H1 (cell line): Measurements from ENCODE around the gene TCFL5. TPM values are rescaled to one million over a fixed set of nuclear protein-coding genes. Genes with fewer than 3 reads are reported as not detected.

Experiments
- CTCF ChIA-PET: fragments of 300-600 bp; sonication (Branson Sonifier 250); formaldehyde crosslinking; loops from one replicate; lab custom pipeline; 2021; ENCODE audit not compliant: partially characterized antibody; lab: Charles Lee
- POLR2A ChIA-PET: fragments of 300-600 bp; sonication (Branson Sonifier 250); formaldehyde crosslinking; loops from one replicate; lab custom pipeline; 2021; ENCODE audit warnings: inconsistent platforms; ENCODE audit not compliant: partially characterized antibody; lab: Charles Lee
- DNase-seq, 2 experiments: peaks; one replicate each; pipeline versions ENCODE4 v3.0.0 to v3.0.0-alpha.2; 2010 to 2022; ENCODE audit warnings: low spot score in 2 of 2, low read depth in 1 of 2, mixed read lengths in 1 of 2
- FAIRE-seq: peaks from 2 replicates; lab custom pipeline; 2011; peaks lifted over from hg19 to GRCh38; lab: Jason Lieb, UNC
- H2AFZ ChIP-seq: 2 replicates; pipeline ENCODE4 v1.8.1; 2012; ENCODE audit warnings: low read length, inconsistent platforms
- H2AK5ac ChIP-seq: 2 replicates; pipeline ENCODE4 v1.6.1; 2013; ENCODE audit warnings: low read depth, low read length
- H2BK120ac ChIP-seq: replicated peaks from 2 replicates; pipeline ENCODE3; 2013; ENCODE audit warnings: low read depth, low read length, inconsistent platforms
- H2BK12ac ChIP-seq: 2 replicates; pipeline ENCODE4 v1.6.1; 2013; ENCODE audit warnings: low read depth, low read length
- H2BK15ac ChIP-seq: 2 replicates; pipeline ENCODE4 v1.6.1; 2013; ENCODE audit warnings: low read length
- H2BK20ac ChIP-seq: 2 replicates; pipeline ENCODE4 v1.6.1; 2013; ENCODE audit warnings: low read length
- H2BK5ac ChIP-seq: 2 replicates; pipeline ENCODE4 v1.6.1; 2013; ENCODE audit warnings: low read depth, low read length
- H3K14ac ChIP-seq: 2 replicates; pipeline ENCODE4 v1.6.1; 2013; ENCODE audit warnings: inconsistent platforms; ENCODE audit not compliant: insufficient read length
- H3K18ac ChIP-seq: 2 replicates; pipeline ENCODE4 v1.6.1; 2013; ENCODE audit warnings: low read length; ENCODE audit errors: extremely low read depth
- H3K23ac ChIP-seq: 2 replicates; pipeline ENCODE4 v1.6.1; 2013; ENCODE audit warnings: inconsistent platforms; ENCODE audit not compliant: insufficient read length
- H3K23me2 ChIP-seq: 2 replicates; pipeline ENCODE4 v1.6.1; 2013; ENCODE audit warnings: low read depth, low read length
- H3K27ac ChIP-seq: 2 replicates; pipeline ENCODE4 v1.6.1; 2011; ENCODE audit warnings: low read depth, low read length, inconsistent platforms
- H3K27me3 ChIP-seq, 4 experiments: replicated peaks in 1 of 4; 1 replicate in 1 of 4; 2 replicates in 3 of 4; pipeline versions ENCODE4 v1.6.1 to v1.8.1; 2011 to 2013; ENCODE audit warnings: low read length in 3 of 4, mild to moderate bottlenecking in 3 of 4, inconsistent platforms in 2 of 4, mixed read lengths in 2 of 4, moderate library complexity in 1 of 4; ENCODE audit not compliant: control insufficient read depth in 3 of 4, insufficient read depth in 3 of 4; ENCODE audit errors: extremely low read depth in 1 of 4
- H3K36me3 ChIP-seq, 4 experiments: 2 replicates each; pipeline versions ENCODE4 v1.6.1 to v1.8.1; 2011 to 2013; ENCODE audit warnings: mild to moderate bottlenecking in 4 of 4, low read length in 3 of 4, moderate library complexity in 2 of 4, control low read depth in 1 of 4, inconsistent platforms in 1 of 4; ENCODE audit not compliant: insufficient read depth in 4 of 4, control insufficient read depth in 2 of 4
- H3K4ac ChIP-seq: replicated peaks from 2 replicates; pipeline ENCODE3; 2013; ENCODE audit warnings: low read length, low read depth, mixed read lengths, inconsistent platforms; ENCODE audit not compliant: insufficient read length
- H3K4me1 ChIP-seq, 4 experiments: replicated peaks in 1 of 4; 1 replicate in 1 of 4; 2 replicates in 3 of 4; pipeline versions ENCODE4 v1.6.1 to v1.8.1; 2011 to 2013; ENCODE audit warnings: low read length in 3 of 4, inconsistent platforms in 2 of 4, mixed read lengths in 1 of 4; ENCODE audit not compliant: insufficient read depth in 4 of 4, control insufficient read depth in 3 of 4
- H3K4me2 ChIP-seq, 2 experiments: 2 replicates each; pipeline versions ENCODE4 v1.6.1 to v1.8.1; 2011 to 2013; ENCODE audit warnings: low read depth in 2 of 2, low read length in 2 of 2, control low read depth in 1 of 2, inconsistent platforms in 1 of 2, mild to moderate bottlenecking in 1 of 2; ENCODE audit not compliant: insufficient read depth in 1 of 2
- H3K4me3 ChIP-seq, 4 experiments: fragments of 200-600, 300-600 bp in 1 of 4; sonication (generic), shearing (Covaris generic), sonication (Bioruptor Twin) in 1 of 4; 2 replicates each; pipeline versions ENCODE4 v1.5.1 to v1.8.1; 2011 to 2016; ENCODE audit warnings: low read length in 4 of 4, low read depth in 3 of 4, control low read depth in 2 of 4, inconsistent platforms in 2 of 4, mild to moderate bottlenecking in 2 of 4, mixed read lengths in 1 of 4, moderate library complexity in 1 of 4; ENCODE audit not compliant: insufficient read depth in 2 of 4; ENCODE audit errors: extremely low read depth in 1 of 4
- H3K56ac ChIP-seq: replicated peaks from 2 replicates; pipeline ENCODE3; 2013; ENCODE audit warnings: low read depth, mild to moderate bottlenecking, mixed read lengths, low read length, inconsistent platforms; ENCODE audit not compliant: insufficient read length
- H3K79me1 ChIP-seq: 2 replicates; pipeline ENCODE4 v1.6.1; 2013; ENCODE audit warnings: low read depth, low read length, control low read depth
- H3K79me2 ChIP-seq, 2 experiments: 2 replicates each; pipeline versions ENCODE4 v1.6.1 to v1.8.1; 2012 to 2013; ENCODE audit warnings: low read length in 2 of 2, mild to moderate bottlenecking in 2 of 2, inconsistent platforms in 1 of 2; ENCODE audit not compliant: insufficient read depth in 2 of 2, control insufficient read depth in 1 of 2
- H3K9ac ChIP-seq, 4 experiments: replicated peaks in 1 of 4; 1 replicate in 1 of 4; 2 replicates in 3 of 4; pipeline versions ENCODE4 v1.6.1 to v1.8.1; 2011 to 2013; ENCODE audit warnings: low read depth in 3 of 4, low read length in 3 of 4, control low read depth in 2 of 4, mild to moderate bottlenecking in 2 of 4, moderate library complexity in 2 of 4, inconsistent platforms in 1 of 4; ENCODE audit errors: extremely low read depth in 1 of 4
- H3K9me3 ChIP-seq, 2 experiments: 2 replicates each; pipeline versions ENCODE4 v1.6.1 to v1.8.1; 2012 to 2013; ENCODE audit warnings: mild to moderate bottlenecking in 2 of 2, moderate library complexity in 2 of 2, control low read depth in 1 of 2, inconsistent platforms in 1 of 2, low read depth in 1 of 2, low read length in 1 of 2, mixed read lengths in 1 of 2; ENCODE audit not compliant: insufficient read depth in 2 of 2
- H4K20me1 ChIP-seq, 2 experiments: replicated peaks in 1 of 2; 2 replicates each; pipeline versions ENCODE3 to v1.8.1; 2011 to 2013; ENCODE audit warnings: inconsistent platforms in 2 of 2, low read length in 2 of 2, mild to moderate bottlenecking in 1 of 2; ENCODE audit not compliant: insufficient read depth in 2 of 2, control insufficient read depth in 1 of 2
- H4K5ac ChIP-seq: 2 replicates; pipeline ENCODE4 v1.6.1; 2013; ENCODE audit warnings: low read length, low read depth, mixed read lengths, inconsistent platforms; ENCODE audit not compliant: insufficient read length
- H4K8ac ChIP-seq: 2 replicates; pipeline ENCODE4 v1.8.0; 2013; ENCODE audit warnings: mild to moderate bottlenecking, moderate library complexity, low read length, inconsistent platforms; ENCODE audit not compliant: insufficient read depth; ENCODE audit errors: extremely low read depth
- H4K91ac ChIP-seq: replicated peaks from 2 replicates; pipeline ENCODE3; 2013; ENCODE audit warnings: low read length, mixed read lengths, inconsistent platforms; ENCODE audit not compliant: insufficient read length
- BACH1 ChIP-seq: IDR thresholded peaks from 2 replicates; pipeline ENCODE4 v1.6.1; 2012; ENCODE audit warnings: low read length, improper control_type of control experiment
- CBX8 ChIP-seq: fragments of 300-800, 300-1000 bp; sonication (generic); IDR thresholded peaks from 2 replicates; pipeline ENCODE4 v1.7.1; 2016; ENCODE audit warnings: low read depth, low read length, borderline replicate concordance
- CHD1 ChIP-seq: IDR thresholded peaks from 2 replicates; pipeline ENCODE4 v1.6.1; 2012; ENCODE audit warnings: low read depth, low read length, improper control_type of control experiment
- CHD2 ChIP-seq: IDR thresholded peaks from 2 replicates; pipeline ENCODE4 v1.6.1; 2012; ENCODE audit warnings: low read length, improper control_type of control experiment
- JUND ChIP-seq: IDR thresholded peaks from 2 replicates; pipeline ENCODE4 v1.6.1; 2011; ENCODE audit warnings: mild to moderate bottlenecking, improper control_type of control experiment, low read length
- KDM4A ChIP-seq: IDR thresholded peaks from one replicate; pipeline ENCODE4 v1.7.1; 2012; ENCODE audit warnings: low read depth, mild to moderate bottlenecking, moderate library complexity, low read length, inconsistent platforms; ENCODE audit not compliant: severe bottlenecking
- NRF1 ChIP-seq: IDR thresholded peaks from 2 replicates; pipeline ENCODE4 v1.6.1; 2011; ENCODE audit warnings: mild to moderate bottlenecking, low read depth, low read length, improper control_type of control experiment
- POU5F1 ChIP-seq: IDR thresholded peaks from 2 replicates; pipeline ENCODE4 v1.6.1; 2011; ENCODE audit warnings: low read depth, mild to moderate bottlenecking, low read length, moderate library complexity
- SIX5 ChIP-seq: IDR thresholded peaks from 2 replicates; pipeline ENCODE4 v1.6.1; 2011; ENCODE audit warnings: mild to moderate bottlenecking, low read depth, low read length
- TEAD4 ChIP-seq: IDR thresholded peaks from 2 replicates; pipeline ENCODE4 v1.6.1; 2012; ENCODE audit warnings: low read depth, low read length, inconsistent platforms, mixed read lengths
- WGBS, 2 experiments: shearing (Covaris generic) in 1 of 2; methylation state at CpG; one replicate each; pipeline versions ENCODE4 v1.1.6 to v1.1.7; 2013 to 2015; ENCODE audit warnings: low lambda C conversion rate in 2 of 2, mixed read lengths in 2 of 2, inconsistent platforms in 1 of 2, low coverage in 1 of 2, missing lambda C conversion rate in 1 of 2; ENCODE audit not compliant: insufficient replicate concordance in 2 of 2, insufficient coverage in 1 of 2, insufficient read length in 1 of 2; ENCODE audit errors: extremely low coverage in 1 of 2, missing lambda C conversion rate in 1 of 2; 5-methylcytosine and 5-hydroxymethylcytosine counted together
- polyA plus RNA-seq, 7 experiments: library from polyadenylated mRNA; depleted of rRNA in 3 of 7; stranded (reverse) in 5 of 7; unstranded in 2 of 7; fragments of >200 nt in 5 of 7; fragments of 200-250 nt in 2 of 7; gene quantifications; 1 replicate in 5 of 7; 2 replicates in 1 of 7; 4 replicates in 1 of 7; pipeline versions ENCODE4 v1.2.1 to v1.2.3, GENCODE V29; 2011 to 2013; ENCODE audit warnings: missing spikeins in 2 of 7, mixed read lengths in 2 of 7
- total RNA-seq: library from RNA; stranded (reverse); fragmentation: NEBNext Ultra II Directional; extraction: Animal tissue kit (Norgen Biotek cat#: 25700); gene quantifications from 2 replicates; pipeline ENCODE4 v1.2.1, GENCODE V29; 2021
- TF ChIP-seq, protein P1 (sequence below): IDR thresholded peaks from 2 replicates; pipeline ENCODE4 v1.6.1; 2011; ENCODE audit warnings: low read depth, mild to moderate bottlenecking, low read length; ENCODE audit not compliant: insufficient read depth

TCFL5 gene
- total and polyA plus RNA-seq, 2 of the 8 experiments (the other 6 are each of a cell fraction or from before 2014, with no cell fraction given), result 6.2 to 15.0 TPM

GRCh38 chr20:62826646-62827310, 34.8 kb downstream of the TCFL5 start:
- WGBS, 2 experiments, result 95% methylated on average over 12 of the region's 24 CpGs; no CpG with 5 or more reads in 1 of the 2 experiments
- no peak overlapping the region for H3K4ac ChIP-seq
- H4K91ac ChIP-seq, result no peak overlapping the region
- no peak overlapping the region for H3K27ac ChIP-seq
- no peaks in the 10 kb centered on the region for H3K79me1 ChIP-seq
- no peak overlapping the region for H2BK12ac ChIP-seq
- H2AK5ac ChIP-seq, result no peak overlapping the region
- ChIA-PET POLR2A (interaction anchor here (0.7 to 1.8 kb wide), 3 partner anchors 11 to 233 kb away, joined by 3 to 11 read pairs (median 4); no protein-coding TSS in a partner anchor), CTCF (interaction anchor here (2.9 kb wide), 1 partner anchor 19 kb away, joined by 9 read pairs; no protein-coding TSS in a partner anchor)
- no peaks in the 10 kb centered on the region for H3K9me3 ChIP-seq
- H3K4me2 ChIP-seq, result no peak overlapping the region
- H3K23ac ChIP-seq, result no peak overlapping the region
- H3K4me3 ChIP-seq, result no peak overlapping the region
- H4K5ac ChIP-seq, result no peak overlapping the region
- peaks cover 0 to 15% (median 4%) of the 10 kb centered on the region in 4 experiments; a peak in 5 of 8 replicates for H3K36me3 ChIP-seq
- no peak overlapping the region for H2BK20ac ChIP-seq
- no peak overlapping the region for H2AFZ ChIP-seq
- peaks cover 0 to 19% (median 10%) of the 10 kb centered on the region in 4 experiments; a peak in 5 of 7 replicates for H3K4me1 ChIP-seq
- H2BK15ac ChIP-seq, result no peak overlapping the region
- H4K20me1 ChIP-seq, result peaks cover 5 to 8% of the 10 kb centered on the region in 2 experiments
- no peak overlapping the region for H4K8ac ChIP-seq
- H3K27me3 ChIP-seq, result no peaks in the 10 kb centered on the region
- FAIRE-seq, result no peak
- H3K14ac ChIP-seq, result no peak overlapping the region
- H2BK120ac ChIP-seq, result no peak overlapping the region
- no peaks in the 10 kb centered on the region for H3K23me2 ChIP-seq
- no peak overlapping the region for H3K9ac ChIP-seq
- TF ChIP-seq JUND, result no peak
- no peak for TF ChIP-seq POU5F1
- no peak for TF ChIP-seq TEAD4
- TF ChIP-seq CHD1, result no peak
- TF ChIP-seq, protein P1, sequence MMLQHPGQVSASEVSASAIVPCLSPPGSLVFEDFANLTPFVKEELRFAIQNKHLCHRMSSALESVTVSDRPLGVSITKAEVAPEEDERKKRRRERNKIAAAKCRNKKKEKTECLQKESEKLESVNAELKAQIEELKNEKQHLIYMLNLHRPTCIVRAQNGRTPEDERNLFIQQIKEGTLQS, result no peak
- TF ChIP-seq SIX5, result no peak
- no peak for TF ChIP-seq CBX8
- no peak for TF ChIP-seq BACH1
- TF ChIP-seq CHD2, result no peak
- no peak for TF ChIP-seq KDM4A
- TF ChIP-seq NRF1, result no peak
- H3K79me2 ChIP-seq, result no peaks in the 10 kb centered on the region
- H3K18ac ChIP-seq, result no peak overlapping the region
- DNase-seq, result no peak
- H3K56ac ChIP-seq, result no peak overlapping the region
- H2BK5ac ChIP-seq, result no peak overlapping the region
